Measurements from ENCODE around the gene TSSC4.
A peak's percentile ranks its signal among the peaks of the same experiment; 100 is the strongest.

Gene TSSC4

DNA sequence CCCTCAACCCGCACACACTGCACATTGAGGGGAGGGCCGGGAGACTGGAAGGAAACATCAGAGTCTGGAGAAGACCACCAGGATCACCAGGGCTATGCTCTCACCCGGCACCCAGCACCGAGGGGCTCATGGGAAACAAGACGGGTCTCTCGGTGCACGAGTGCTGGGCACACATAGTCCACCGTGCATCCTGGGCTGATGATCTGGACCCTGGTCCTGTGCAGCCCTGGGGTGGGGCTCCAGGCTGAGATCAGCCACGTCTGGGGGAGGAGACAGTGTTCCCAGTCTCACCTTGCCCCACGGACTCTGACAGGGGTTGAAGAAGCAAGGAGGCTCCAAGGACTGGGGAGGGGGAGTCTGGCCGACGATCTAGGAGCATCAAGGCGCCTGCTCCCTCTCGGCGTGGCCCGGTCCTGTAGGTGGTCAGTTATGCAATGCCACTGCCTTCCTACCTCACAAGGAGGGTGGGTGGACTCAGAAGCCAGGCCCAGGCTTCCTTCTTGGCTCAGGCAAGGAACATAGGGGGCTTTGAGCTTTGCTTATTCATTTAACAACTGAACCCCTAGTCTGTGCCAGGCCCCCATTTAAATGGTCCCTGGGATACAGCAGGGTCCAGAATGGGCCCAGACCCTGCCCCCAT lies 34.9 kb upstream of the TSSC4 start:
- TF ChIP-seq GATA1 (IDR thresholded peaks at IDR 0.05; ENCODE audit: low read depth, low read length) (no peak), POLR2A (IDR thresholded peaks at IDR 0.05; ENCODE audit: low read length) (no peak)
- no peak for DNase-seq

DNA sequence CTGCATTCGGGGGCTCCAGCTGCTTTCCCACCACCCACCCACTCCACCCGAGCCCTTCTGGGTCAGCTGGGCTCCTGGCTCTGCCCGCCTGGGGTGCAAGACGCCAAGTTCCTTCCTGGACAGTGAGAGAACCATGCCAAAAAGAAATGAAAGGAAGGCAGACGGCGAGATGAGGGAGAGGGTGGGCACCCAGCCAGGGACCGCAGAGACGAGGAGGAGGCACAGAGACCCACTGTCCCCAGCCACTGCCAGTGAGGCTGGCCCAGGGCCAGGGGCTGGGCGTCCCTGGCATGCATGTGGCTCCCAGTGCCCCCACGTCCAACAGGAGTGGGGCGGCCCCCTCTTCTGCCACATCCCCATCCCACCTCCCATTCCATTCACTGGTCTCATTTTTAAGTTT lies 34.3 kb upstream of the TSSC4 start:
- DNase-seq: no peak
- no peak for TF ChIP-seq POLR2A (IDR thresholded peaks at IDR 0.05; ENCODE audit: low read length)
- no peak for TF ChIP-seq GATA1 (IDR thresholded peaks at IDR 0.05; ENCODE audit: low read depth, low read length)

DNA sequence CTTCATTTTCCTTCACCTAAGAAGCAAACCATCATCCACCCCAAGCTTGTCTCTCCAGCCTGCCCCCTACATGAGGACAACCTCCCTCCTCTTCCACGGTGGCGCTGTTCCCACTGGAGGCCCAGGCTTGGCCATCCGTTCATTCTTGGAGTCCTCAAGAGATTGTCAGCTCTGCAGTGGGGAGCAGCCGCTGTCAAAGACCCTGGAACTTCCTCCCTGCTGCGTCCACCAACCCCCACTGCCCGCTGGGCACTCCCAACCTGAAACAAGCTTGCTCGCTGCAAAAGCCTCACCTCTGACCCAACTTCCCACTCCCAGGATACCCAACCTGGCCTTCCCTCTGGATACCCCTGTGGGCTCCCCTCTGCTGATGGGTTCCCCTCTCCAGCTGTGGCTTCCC lies 33.8 kb upstream of the TSSC4 start:
- TF ChIP-seq POLR2A (IDR thresholded peaks at IDR 0.05; ENCODE audit: low read length) (no peak), GATA1 (IDR thresholded peaks at IDR 0.05; ENCODE audit: low read depth, low read length) (no peak)

DNA sequence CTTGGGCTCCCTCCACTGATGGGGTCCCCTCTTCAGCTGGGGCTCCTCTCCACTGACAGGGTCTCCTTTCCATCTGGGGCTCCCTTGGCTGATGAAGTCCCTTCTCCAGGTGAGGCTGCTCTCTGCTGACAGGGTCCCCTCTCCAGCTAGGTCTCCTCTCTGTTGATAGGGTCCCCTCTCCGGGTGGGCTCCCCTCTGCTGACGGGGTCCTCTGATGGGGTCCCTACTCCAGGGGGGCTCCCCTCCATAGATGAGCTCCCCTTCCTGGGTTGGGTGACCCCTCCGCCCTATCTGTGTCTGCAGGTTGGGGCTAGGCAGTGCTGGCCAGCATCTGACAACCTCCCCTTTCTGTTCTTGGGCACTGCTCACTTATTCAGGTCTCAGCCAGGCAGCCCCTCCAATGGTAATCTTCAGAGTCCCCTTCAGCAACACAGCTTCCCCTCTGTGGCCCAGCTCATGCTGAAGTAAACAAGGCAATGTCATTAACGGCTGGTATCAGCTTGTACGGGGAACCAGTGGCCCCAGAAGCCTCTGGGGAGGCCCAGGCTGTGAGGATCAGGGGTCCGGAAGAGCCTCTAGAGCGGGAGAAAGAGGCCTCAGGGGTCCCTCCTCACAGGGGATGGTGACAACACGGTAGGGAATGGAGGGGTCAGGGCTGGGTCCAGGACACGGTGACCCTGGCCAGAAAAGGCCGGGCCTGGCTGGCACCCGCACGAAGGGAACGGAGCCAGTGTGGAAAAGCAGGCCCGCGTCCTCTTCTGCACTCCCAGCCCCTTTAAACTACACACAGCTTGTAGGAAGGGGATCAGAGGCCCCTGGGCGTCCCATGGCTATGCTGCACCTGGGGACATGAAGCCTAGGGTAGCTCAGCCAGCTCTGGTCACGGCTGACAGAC lies 33.0 kb upstream of the TSSC4 start:
- no peak for TF ChIP-seq POLR2A (IDR thresholded peaks at IDR 0.05; ENCODE audit: low read length)
- TF ChIP-seq GATA1 (IDR thresholded peaks at IDR 0.05; ENCODE audit: low read depth, low read length): no peak
- DNase-seq: no peak

More for the DNA sequence above, 33.8 kb upstream of the TSSC4 start:
- DNase-seq: no peak

DNA sequence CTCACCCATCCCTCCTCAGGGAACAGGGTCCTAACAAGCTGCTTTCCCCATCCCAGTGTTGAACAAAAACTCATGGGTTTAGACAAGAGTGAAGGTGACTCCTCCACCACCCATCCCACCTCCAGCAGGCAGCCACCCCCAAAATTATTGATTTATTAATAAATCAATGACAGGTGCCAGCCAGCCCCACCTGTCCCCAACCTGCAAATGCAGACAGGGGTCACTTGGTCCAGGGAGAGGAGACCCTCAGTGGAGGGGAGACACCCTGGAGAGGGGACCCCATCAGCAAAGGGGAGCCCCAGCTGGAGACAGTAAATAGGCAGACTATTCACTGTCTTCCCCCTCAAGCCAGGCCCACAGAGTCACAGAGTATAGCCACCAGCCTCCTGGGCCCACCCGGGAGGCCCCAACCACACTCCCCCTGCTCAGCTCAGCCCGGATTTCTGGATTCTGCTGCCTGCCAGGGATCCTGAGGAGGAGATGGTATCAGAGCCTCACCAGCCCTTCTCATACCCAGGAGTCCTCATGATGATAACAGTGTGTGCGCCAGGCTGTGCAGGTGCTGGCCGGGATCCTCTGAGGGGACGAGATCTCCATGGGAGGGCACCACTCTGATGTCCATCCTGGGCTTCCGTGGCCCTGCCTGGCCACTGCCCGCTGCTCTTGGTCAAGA lies 32.2 kb upstream of the TSSC4 start:
- TF ChIP-seq GATA1 (IDR thresholded peaks at IDR 0.05; ENCODE audit: low read depth, low read length): no peak
- TF ChIP-seq POLR2A (IDR thresholded peaks at IDR 0.05; ENCODE audit: low read length): no peak
- DNase-seq: no peak

- DNase-seq: no peak
- TF ChIP-seq GATA1 (IDR thresholded peaks at IDR 0.05; ENCODE audit: low read depth, low read length) (no peak), POLR2A (IDR thresholded peaks at IDR 0.05; ENCODE audit: low read length) (no peak)
These were observed 31.7 kb upstream of the TSSC4 start for GRCh38 chr11:2368851-2369180.

GRCh38 chr11:2369320-2369719 lies 31.2 kb upstream of the TSSC4 start:
- no peak for DNase-seq
- TF ChIP-seq GATA1 (IDR thresholded peaks at IDR 0.05; ENCODE audit: low read depth, low read length): no peak
- TF ChIP-seq POLR2A (IDR thresholded peaks at IDR 0.05; ENCODE audit: low read length): no peak

DNA sequence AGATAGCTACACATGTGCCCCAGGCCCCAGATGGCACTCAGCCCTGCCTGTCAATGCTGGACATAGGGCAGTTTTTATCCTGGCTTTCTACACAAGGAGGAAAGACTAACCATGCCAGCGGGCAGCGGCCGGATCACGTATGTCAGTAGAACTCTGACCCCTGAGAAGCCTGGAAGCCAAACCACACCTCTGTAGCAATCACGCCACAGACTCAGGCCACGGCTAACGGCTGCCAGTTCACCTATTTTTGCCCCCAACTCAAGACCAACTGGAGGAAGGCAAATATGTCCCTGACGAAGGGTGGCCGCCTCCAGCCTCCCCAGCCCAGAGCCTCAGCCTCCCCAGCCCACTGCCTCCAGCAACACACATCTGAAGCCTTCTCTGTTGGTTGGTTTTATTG lies 30.7 kb upstream of the TSSC4 start:
- no peak for DNase-seq
- TF ChIP-seq GATA1 (IDR thresholded peaks at IDR 0.05; ENCODE audit: low read depth, low read length) (no peak), POLR2A (IDR thresholded peaks at IDR 0.05; ENCODE audit: low read length) (no peak)

DNA sequence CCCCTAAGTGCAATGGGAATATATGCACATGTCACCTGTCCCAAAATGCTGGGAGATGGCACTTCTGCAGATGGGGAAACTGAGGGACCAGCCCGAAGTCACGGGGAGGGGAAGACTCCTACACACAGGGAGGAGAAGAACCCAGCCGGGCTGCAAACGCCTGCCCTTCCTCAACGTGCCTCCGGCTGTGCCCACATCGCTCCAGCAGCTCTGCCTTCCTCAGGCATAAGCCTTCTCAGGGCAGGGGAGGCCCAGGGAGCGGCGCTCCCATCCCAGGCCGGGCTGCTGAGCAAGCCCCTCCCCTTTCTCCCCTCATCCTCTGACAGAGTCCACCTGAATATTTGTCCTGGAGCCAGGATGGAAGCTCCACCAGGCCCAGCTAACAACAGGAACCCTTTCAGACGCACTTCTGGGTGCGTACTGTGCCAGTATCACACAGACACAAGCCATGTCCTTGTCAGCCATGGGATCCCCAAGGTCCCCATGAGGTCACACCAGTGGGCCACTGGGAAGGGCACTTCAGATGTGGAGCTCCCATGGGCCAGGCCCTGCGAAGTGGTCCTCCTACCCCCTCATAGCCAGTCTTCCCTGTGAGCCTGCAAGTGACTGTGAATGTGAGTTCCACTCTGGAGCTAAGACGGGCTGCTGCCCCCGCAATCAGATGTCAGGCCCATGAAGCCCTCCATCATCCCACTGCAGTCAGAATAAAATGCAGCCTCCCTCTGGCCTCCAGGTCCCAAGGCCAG lies 25.9 kb upstream of the TSSC4 start:
- TF ChIP-seq POLR2A (IDR thresholded peaks at IDR 0.05; ENCODE audit: low read length) (no peak), GATA1 (IDR thresholded peaks at IDR 0.05; ENCODE audit: low read depth, low read length) (no peak)
- DNase-seq: no peak

GRCh38 chr11:2375341-2375853 lies 25.2 kb upstream of the TSSC4 start:
- TF ChIP-seq GATA1 (IDR thresholded peaks at IDR 0.05; ENCODE audit: low read depth, low read length) (no peak), POLR2A (IDR thresholded peaks at IDR 0.05; ENCODE audit: low read length) (no peak)
- no peak for DNase-seq

DNA sequence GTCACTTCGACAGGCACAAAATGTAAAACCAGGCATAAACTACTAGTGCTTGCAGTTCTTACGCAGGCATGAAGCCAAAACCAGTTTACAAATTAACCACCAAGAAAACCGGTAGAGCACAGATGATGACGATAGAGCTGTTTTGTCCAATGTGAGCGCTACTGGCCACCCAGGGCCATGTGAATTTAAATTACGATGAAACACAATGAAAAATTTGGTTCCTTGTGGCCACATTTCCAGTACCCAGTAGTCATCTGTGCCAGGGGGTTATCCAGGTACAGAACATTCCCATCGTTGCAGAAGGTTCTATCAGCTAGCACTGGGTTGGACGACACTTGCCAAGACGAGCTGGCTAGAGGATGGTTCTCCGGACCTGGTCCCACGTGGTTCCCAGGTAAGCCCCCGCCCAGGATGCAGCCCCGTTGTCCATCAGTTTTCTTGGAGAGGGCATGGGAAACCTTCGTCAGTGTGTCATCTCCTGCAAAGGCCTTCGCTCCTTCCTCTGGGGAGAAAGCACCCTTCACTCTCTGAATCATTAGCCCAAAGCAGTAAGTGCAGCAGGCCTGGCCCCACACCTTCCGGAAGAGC lies 24.5 kb upstream of the TSSC4 start:
- TF ChIP-seq POLR2A (IDR thresholded peaks at IDR 0.05; ENCODE audit: low read length) (no peak), GATA1 (IDR thresholded peaks at IDR 0.05; ENCODE audit: low read depth, low read length) (no peak)
- DNase-seq: no peak

GRCh38 chr11:2376751-2377451 lies 23.6 kb upstream of the TSSC4 start, which contains the start of gene CD81:
CD81 (plus strand) TSS chr11:2377310; CDS start chr11:2377550, 240 bp downstream.
- DNase-seq: peak; percentile 51 to 68
- TF ChIP-seq POLR2A (IDR thresholded peaks at IDR 0.05; ENCODE audit: low read length): no peak
- TF ChIP-seq GATA1 (IDR thresholded peaks at IDR 0.05; ENCODE audit: low read depth, low read length): no peak
